HEK293 (cell line): ENCODE data around the gene FUT6.

Experiments
- CTCF ChIA-PET: fragments of 350-600 bp; formaldehyde crosslinking; extraction: SDS; loops from one replicate; lab custom pipeline; 2021; ENCODE audit warnings: antibody characterized with exemption; lab: Yijun Ruan, JAX
- POLR2A ChIA-PET: fragments of 300-600 bp; formaldehyde crosslinking; extraction: SDS; loops from one replicate; lab custom pipeline; 2020; ENCODE audit warnings: antibody characterized with exemption, inconsistent platforms; lab: Yijun Ruan, JAX
- H3K27ac ChIP-seq: fragments of 200-500 bp; sonication (Bioruptor generic); 2 replicates; pipeline ENCODE4 v1.5.1; 2014; ENCODE audit warnings: low read depth, low read length, control low read depth, inconsistent platforms; ENCODE audit errors: extremely low read depth
- H3K36me3 ChIP-seq, 2 experiments: fragments of 200-500 bp in 1 of 2; sonication (Bioruptor generic) in 1 of 2; 1 replicate in 1 of 2; 2 replicates in 1 of 2; pipeline ENCODE4 v1.5.1; 2014 to 2017; ENCODE audit warnings: inconsistent platforms in 2 of 2, low read length in 2 of 2; ENCODE audit not compliant: control insufficient read depth in 2 of 2, insufficient read depth in 1 of 2
- H3K4me1 ChIP-seq: fragments of 200-500 bp; sonication (Bioruptor generic); 2 replicates; pipeline ENCODE4 v1.5.1; 2014; ENCODE audit warnings: mild to moderate bottlenecking, low read length, inconsistent platforms; ENCODE audit not compliant: control insufficient read depth, insufficient read depth
- H3K4me3 ChIP-seq: 2 replicates; pipeline ENCODE4 v1.5.1; 2011; ENCODE audit warnings: low read depth, mild to moderate bottlenecking, control low read depth, low read length, moderate library complexity
- H3K9me3 ChIP-seq: fragments of 200-500 bp; sonication (Bioruptor generic); 2 replicates; pipeline ENCODE4 v1.5.1; 2014; ENCODE audit warnings: low read depth, low read length, inconsistent platforms; ENCODE audit not compliant: control insufficient read depth, insufficient read depth
- BCL11B ChIP-seq: fragments of 450-650 bp; formaldehyde crosslinking; IDR thresholded peaks from 2 replicates; pipeline ENCODE4 v1.5.1; 2016; ENCODE audit warnings: low read depth, missing biosample characterization, missing genetic modification characterization
- FEZF1 ChIP-seq: fragments of 450-650 bp; formaldehyde crosslinking; IDR thresholded peaks from 2 replicates; pipeline ENCODE4 v1.5.1; 2016; ENCODE audit warnings: missing biosample characterization, missing genetic modification characterization
- GLIS1 ChIP-seq: fragments of 450-650 bp; formaldehyde crosslinking; IDR thresholded peaks from 2 replicates; pipeline ENCODE4 v1.5.1; 2016; ENCODE audit warnings: missing biosample characterization, missing genetic modification characterization
- KLF8 ChIP-seq: fragments of 450-650 bp; formaldehyde crosslinking; IDR thresholded peaks from 2 replicates; pipeline ENCODE4 v1.5.1; 2016; ENCODE audit warnings: missing biosample characterization, missing genetic modification characterization
- OSR2 ChIP-seq: fragments of 450-650 bp; formaldehyde crosslinking; IDR thresholded peaks from 2 replicates; pipeline ENCODE4 v1.5.1; 2016; ENCODE audit warnings: missing biosample characterization, missing genetic modification characterization
- SP2 ChIP-seq: fragments of 450-650 bp; formaldehyde crosslinking; IDR thresholded peaks from 2 replicates; pipeline ENCODE4 v1.5.1; 2016; ENCODE audit warnings: missing biosample characterization, missing genetic modification characterization
- SP7 ChIP-seq: fragments of 450-650 bp; formaldehyde crosslinking; IDR thresholded peaks from 2 replicates; pipeline ENCODE4 v1.5.1; 2016; ENCODE audit warnings: missing biosample characterization, missing genetic modification characterization
- ZBTB17 ChIP-seq: fragments of 450-650 bp; formaldehyde crosslinking; IDR thresholded peaks from 2 replicates; pipeline ENCODE4 v1.5.1; 2016; ENCODE audit warnings: missing biosample characterization, missing genetic modification characterization
- ZFHX2 ChIP-seq: fragments of 450-650 bp; formaldehyde crosslinking; conservative IDR thresholded peaks from 2 replicates; pipeline ENCODE4 v1.5.1; 2016; ENCODE audit warnings: missing biosample characterization, missing genetic modification characterization
- ZFP3 ChIP-seq: fragments of 450-650 bp; formaldehyde crosslinking; IDR thresholded peaks from 2 replicates; pipeline ENCODE4 v1.5.1; 2016; ENCODE audit warnings: low read depth, missing biosample characterization, missing genetic modification characterization
- ZFP69B ChIP-seq: fragments of 450-650 bp; formaldehyde crosslinking; IDR thresholded peaks from 2 replicates; pipeline ENCODE4 v1.5.1; 2016; ENCODE audit warnings: missing biosample characterization, missing genetic modification characterization
- ZIC2 ChIP-seq: fragments of 450-650 bp; formaldehyde crosslinking; IDR thresholded peaks from 2 replicates; pipeline ENCODE4 v1.5.1; 2016; ENCODE audit warnings: missing biosample characterization, missing genetic modification characterization
- ZNF133 ChIP-seq: fragments of 450-650 bp; formaldehyde crosslinking; IDR thresholded peaks from 2 replicates; pipeline ENCODE4 v1.5.1; 2016; ENCODE audit warnings: missing biosample characterization, missing genetic modification characterization
- ZNF157 ChIP-seq: fragments of 450-650 bp; formaldehyde crosslinking; IDR thresholded peaks from 2 replicates; pipeline ENCODE4 v1.5.1; 2016; ENCODE audit warnings: missing biosample characterization, missing genetic modification characterization
- ZNF202 ChIP-seq: fragments of 450-650 bp; formaldehyde crosslinking; IDR thresholded peaks from 2 replicates; pipeline ENCODE4 v1.5.1; 2016; ENCODE audit warnings: missing biosample characterization, missing genetic modification characterization, borderline replicate concordance
- ZNF24 ChIP-seq: fragments of 450-650 bp; formaldehyde crosslinking; IDR thresholded peaks from 2 replicates; pipeline ENCODE4 v1.5.1; 2016; ENCODE audit warnings: missing biosample characterization, missing genetic modification characterization
- ZNF473 ChIP-seq: fragments of 450-650 bp; formaldehyde crosslinking; IDR thresholded peaks from 2 replicates; pipeline ENCODE4 v1.5.1; 2017; ENCODE audit warnings: missing biosample characterization, missing genetic modification characterization
- ZNF48 ChIP-seq: fragments of 450-650 bp; formaldehyde crosslinking; IDR thresholded peaks from 2 replicates; pipeline ENCODE4 v1.5.1; 2016; ENCODE audit warnings: missing biosample characterization, missing genetic modification characterization
- ZNF571 ChIP-seq: fragments of 450-650 bp; formaldehyde crosslinking; IDR thresholded peaks from 2 replicates; pipeline ENCODE4 v1.5.0; 2017; ENCODE audit warnings: missing biosample characterization, missing genetic modification characterization
- ZNF600 ChIP-seq: fragments of 450-650 bp; formaldehyde crosslinking; IDR thresholded peaks from 2 replicates; pipeline ENCODE4 v1.5.1; 2016; ENCODE audit warnings: missing biosample characterization, missing genetic modification characterization
- ZNF670 ChIP-seq: fragments of 450-650 bp; formaldehyde crosslinking; IDR thresholded peaks from 2 replicates; pipeline ENCODE4 v1.5.1; 2016; ENCODE audit warnings: missing biosample characterization, missing genetic modification characterization, low read depth
- ZNF76 ChIP-seq: fragments of 450-650 bp; formaldehyde crosslinking; IDR thresholded peaks from 2 replicates; pipeline ENCODE4; 2016; ENCODE audit warnings: low read depth, missing biosample characterization, missing genetic modification characterization, borderline replicate concordance
- TF ChIP-seq, protein P1 (sequence below): fragments of 450-650 bp; formaldehyde crosslinking; IDR thresholded peaks from 2 replicates; pipeline ENCODE4 v1.5.1; 2016; ENCODE audit warnings: missing biosample characterization, missing genetic modification characterization
- TF ChIP-seq, protein P2 (sequence below): fragments of 450-650 bp; IDR thresholded peaks from 2 replicates; pipeline ENCODE4 v1.5.1; 2018; ENCODE audit warnings: missing biosample characterization, missing genetic modification characterization
- TF ChIP-seq, protein P3 (sequence below): fragments of 450-650 bp; formaldehyde crosslinking; IDR thresholded peaks from 2 replicates; pipeline ENCODE4 v1.5.1; 2016; ENCODE audit warnings: missing biosample characterization, missing genetic modification characterization
- TF ChIP-seq, protein P4 (sequence below): fragments of 450-650 bp; formaldehyde crosslinking; IDR thresholded peaks from 2 replicates; pipeline ENCODE4 v1.5.1; 2016; ENCODE audit warnings: missing biosample characterization, missing genetic modification characterization
- TF ChIP-seq, protein P5 (sequence below): fragments of 450-650 bp; formaldehyde crosslinking; IDR thresholded peaks from 2 replicates; pipeline ENCODE4 v1.5.1; 2017; ENCODE audit warnings: missing biosample characterization, missing genetic modification characterization
- TF ChIP-seq, protein P6 (sequence below): fragments of 450-650 bp; formaldehyde crosslinking; IDR thresholded peaks from 2 replicates; pipeline ENCODE4 v1.5.1; 2016; ENCODE audit warnings: missing biosample characterization, missing genetic modification characterization

Gene FUT6

DNA sequence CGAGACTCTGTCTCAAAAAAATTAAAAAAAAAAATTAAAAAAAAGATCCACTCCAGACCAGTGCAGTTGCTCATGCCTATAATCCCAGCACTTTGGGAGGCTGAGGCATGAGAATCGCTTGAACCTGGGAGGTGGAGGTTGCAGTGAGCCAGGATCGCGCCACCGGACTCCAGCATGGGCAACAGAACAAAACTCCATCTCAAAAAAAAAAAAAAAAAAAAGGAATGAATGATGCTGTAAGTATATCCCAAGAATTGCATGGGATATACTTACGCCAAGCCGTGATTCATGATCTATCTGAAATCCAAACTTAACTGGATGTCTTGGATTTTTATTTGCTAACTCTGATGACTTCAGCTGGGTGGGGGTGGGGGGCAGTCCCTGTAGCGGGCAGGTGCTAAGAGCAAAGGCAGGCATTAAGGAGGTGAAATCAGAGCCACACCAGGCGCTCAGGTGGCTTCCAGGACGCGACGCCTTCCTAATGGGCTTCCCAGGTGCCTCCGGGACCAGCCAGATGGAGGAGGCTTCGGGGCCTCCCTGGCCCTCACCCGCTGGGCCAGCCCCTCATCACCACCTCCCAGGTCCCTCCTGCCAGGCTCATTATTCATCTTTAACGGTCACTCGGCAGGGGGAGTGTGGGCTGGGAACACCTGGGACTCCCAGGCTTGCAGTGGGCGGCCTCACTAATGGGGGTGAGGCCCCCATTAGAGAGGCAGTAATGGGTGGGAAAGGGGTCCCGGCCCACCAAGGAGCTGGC is 42.2 kb upstream of the FUT6 start (continued):
- TF ChIP-seq, protein P1, sequence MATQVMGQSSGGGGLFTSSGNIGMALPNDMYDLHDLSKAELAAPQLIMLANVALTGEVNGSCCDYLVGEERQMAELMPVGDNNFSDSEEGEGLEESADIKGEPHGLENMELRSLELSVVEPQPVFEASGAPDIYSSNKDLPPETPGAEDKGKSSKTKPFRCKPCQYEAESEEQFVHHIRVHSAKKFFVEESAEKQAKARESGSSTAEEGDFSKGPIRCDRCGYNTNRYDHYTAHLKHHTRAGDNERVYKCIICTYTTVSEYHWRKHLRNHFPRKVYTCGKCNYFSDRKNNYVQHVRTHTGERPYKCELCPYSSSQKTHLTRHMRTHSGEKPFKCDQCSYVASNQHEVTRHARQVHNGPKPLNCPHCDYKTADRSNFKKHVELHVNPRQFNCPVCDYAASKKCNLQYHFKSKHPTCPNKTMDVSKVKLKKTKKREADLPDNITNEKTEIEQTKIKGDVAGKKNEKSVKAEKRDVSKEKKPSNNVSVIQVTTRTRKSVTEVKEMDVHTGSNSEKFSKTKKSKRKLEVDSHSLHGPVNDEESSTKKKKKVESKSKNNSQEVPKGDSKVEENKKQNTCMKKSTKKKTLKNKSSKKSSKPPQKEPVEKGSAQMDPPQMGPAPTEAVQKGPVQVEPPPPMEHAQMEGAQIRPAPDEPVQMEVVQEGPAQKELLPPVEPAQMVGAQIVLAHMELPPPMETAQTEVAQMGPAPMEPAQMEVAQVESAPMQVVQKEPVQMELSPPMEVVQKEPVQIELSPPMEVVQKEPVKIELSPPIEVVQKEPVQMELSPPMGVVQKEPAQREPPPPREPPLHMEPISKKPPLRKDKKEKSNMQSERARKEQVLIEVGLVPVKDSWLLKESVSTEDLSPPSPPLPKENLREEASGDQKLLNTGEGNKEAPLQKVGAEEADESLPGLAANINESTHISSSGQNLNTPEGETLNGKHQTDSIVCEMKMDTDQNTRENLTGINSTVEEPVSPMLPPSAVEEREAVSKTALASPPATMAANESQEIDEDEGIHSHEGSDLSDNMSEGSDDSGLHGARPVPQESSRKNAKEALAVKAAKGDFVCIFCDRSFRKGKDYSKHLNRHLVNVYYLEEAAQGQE (tag by site-specific recombination), result no peak
- TF ChIP-seq ZNF670 (tag by site-specific recombination), result no peak
- peak; percentile 92 for TF ChIP-seq ZIC2
- TF ChIP-seq ZNF571 (tag by site-specific recombination), result no peak
- TF ChIP-seq ZNF76, result no peak
- peak; percentile 37 for TF ChIP-seq SP2 (tag by site-specific recombination)
- TF ChIP-seq ZNF48 (tag by site-specific recombination), result no peak
- no peak for TF ChIP-seq ZNF202
- TF ChIP-seq ZFP3 (tag by site-specific recombination), result peak; percentile 51; the same call in 1 of the 2 replicates
- TF ChIP-seq, protein P2, sequence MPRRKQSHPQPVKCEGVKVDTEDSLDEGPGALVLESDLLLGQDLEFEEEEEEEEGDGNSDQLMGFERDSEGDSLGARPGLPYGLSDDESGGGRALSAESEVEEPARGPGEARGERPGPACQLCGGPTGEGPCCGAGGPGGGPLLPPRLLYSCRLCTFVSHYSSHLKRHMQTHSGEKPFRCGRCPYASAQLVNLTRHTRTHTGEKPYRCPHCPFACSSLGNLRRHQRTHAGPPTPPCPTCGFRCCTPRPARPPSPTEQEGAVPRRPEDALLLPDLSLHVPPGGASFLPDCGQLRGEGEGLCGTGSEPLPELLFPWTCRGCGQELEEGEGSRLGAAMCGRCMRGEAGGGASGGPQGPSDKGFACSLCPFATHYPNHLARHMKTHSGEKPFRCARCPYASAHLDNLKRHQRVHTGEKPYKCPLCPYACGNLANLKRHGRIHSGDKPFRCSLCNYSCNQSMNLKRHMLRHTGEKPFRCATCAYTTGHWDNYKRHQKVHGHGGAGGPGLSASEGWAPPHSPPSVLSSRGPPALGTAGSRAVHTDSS, result no peak
- TF ChIP-seq SP7 (tag by site-specific recombination), result peak; percentile 17; the same call in 1 of the 2 replicates
- TF ChIP-seq ZNF133 (tag by site-specific recombination), result no peak
- no peak for TF ChIP-seq OSR2 (tag by site-specific recombination)
- TF ChIP-seq ZNF473 (tag by site-specific recombination), result no peak
- peak; percentile 71 for TF ChIP-seq ZBTB17 (tag by site-specific recombination)
- TF ChIP-seq, protein P3, sequence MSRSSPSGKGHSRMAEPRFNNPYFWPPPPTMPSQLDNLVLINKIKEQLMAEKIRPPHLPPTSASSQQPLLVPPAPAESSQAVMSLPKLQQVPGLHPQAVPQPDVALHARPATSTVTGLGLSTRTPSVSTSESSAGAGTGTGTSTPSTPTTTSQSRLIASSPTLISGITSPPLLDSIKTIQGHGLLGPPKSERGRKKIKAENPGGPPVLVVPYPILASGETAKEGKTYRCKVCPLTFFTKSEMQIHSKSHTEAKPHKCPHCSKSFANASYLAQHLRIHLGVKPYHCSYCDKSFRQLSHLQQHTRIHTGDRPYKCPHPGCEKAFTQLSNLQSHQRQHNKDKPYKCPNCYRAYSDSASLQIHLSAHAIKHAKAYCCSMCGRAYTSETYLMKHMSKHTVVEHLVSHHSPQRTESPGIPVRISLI (tag by site-specific recombination), result peak; percentile 68; the same call in 1 of the 2 replicates
- TF ChIP-seq, protein P4, sequence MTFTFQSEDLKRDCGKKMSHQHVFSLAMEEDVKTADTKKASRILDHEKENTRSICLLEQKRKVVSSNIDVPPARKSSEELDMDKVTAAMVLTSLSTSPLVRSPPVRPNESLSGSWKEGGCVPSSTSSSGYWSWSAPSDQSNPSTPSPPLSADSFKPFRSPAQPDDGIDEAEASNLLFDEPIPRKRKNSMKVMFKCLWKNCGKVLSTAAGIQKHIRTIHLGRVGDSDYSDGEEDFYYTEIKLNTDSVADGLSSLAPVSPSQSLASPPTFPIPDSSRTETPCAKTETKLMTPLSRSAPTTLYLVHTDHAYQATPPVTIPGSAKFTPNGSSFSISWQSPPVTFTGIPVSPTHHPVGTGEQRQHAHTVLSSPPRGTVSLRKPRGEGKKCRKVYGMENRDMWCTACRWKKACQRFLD (tag by site-specific recombination), result no peak
- TF ChIP-seq ZFHX2 (tag by site-specific recombination), result peak; percentile 74
- peak; percentile 25; the same call in 1 of the 2 replicates for TF ChIP-seq ZNF600 (tag by site-specific recombination)

DNA sequence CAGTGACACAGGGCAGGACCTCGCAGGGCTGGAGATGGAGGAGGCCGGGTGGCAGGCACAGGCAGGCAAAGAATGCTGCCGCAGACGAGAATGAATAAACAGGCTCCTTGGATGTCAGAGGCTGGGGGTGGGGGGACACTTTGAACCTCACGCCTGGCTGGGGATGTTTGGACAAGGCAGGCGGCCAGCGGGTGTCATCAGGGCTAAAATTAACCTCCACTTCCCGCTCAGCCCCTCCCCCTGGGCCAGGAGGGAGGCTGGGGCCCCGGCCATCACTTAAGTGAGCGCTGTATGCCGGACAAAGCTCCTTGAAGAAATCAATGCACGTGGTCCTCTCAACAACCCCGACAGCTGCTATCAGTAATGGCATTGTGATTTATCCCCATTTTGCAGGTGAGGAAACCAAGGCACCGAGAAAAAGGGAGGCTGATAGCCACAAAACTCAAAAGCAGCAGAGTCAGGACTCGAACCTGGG is 41.1 kb upstream of the FUT6 start:
- Histone ChIP-seq H3K27ac (no peak overlapping the region), H3K36me3 (no peaks in the 10 kb centered on the region), H3K4me3 (no peak overlapping the region), H3K9me3 (no peaks in the 10 kb centered on the region), H3K4me1 (no peaks in the 10 kb centered on the region)
- ChIA-PET CTCF (interaction anchor here (5.1 kb wide), 1 partner anchor 77 kb away, joined by 30 read pairs; no protein-coding TSS in a partner anchor), POLR2A (no interaction called here)
- TF ChIP-seq ZNF157 (tag by site-specific recombination) (no peak), GLIS1 (peak; percentile 96), FEZF1 (tag by site-specific recombination) (no peak), KLF8 (tag by site-specific recombination) (no peak), ZNF24 (no peak), BCL11B (tag by site-specific recombination) (no peak), ZIC2 (peak; percentile 57; the same call in 1 of the 2 replicates), ZFP69B (tag by site-specific recombination) (0 out of 2 replicates have a peak, but pooled peaks have one; percentile 22)
- TF ChIP-seq, protein P5, sequence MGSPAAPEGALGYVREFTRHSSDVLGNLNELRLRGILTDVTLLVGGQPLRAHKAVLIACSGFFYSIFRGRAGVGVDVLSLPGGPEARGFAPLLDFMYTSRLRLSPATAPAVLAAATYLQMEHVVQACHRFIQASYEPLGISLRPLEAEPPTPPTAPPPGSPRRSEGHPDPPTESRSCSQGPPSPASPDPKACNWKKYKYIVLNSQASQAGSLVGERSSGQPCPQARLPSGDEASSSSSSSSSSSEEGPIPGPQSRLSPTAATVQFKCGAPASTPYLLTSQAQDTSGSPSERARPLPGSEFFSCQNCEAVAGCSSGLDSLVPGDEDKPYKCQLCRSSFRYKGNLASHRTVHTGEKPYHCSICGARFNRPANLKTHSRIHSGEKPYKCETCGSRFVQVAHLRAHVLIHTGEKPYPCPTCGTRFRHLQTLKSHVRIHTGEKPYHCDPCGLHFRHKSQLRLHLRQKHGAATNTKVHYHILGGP, result no peak
- TF ChIP-seq, protein P6, sequence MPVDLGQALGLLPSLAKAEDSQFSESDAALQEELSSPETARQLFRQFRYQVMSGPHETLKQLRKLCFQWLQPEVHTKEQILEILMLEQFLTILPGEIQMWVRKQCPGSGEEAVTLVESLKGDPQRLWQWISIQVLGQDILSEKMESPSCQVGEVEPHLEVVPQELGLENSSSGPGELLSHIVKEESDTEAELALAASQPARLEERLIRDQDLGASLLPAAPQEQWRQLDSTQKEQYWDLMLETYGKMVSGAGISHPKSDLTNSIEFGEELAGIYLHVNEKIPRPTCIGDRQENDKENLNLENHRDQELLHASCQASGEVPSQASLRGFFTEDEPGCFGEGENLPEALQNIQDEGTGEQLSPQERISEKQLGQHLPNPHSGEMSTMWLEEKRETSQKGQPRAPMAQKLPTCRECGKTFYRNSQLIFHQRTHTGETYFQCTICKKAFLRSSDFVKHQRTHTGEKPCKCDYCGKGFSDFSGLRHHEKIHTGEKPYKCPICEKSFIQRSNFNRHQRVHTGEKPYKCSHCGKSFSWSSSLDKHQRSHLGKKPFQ, result no peak
